GM12878 (cell line): ENCODE data around the gene ITPRIP. TPM values are rescaled to one million over a fixed set of nuclear protein-coding genes. Genes with fewer than 3 reads are reported as not detected.

ENCODE experiments used
- ATAC-seq: fragments of 200-7000 bp; cut with Tn5 transposase; 3 replicates; pipeline ENCODE4 v1.9.1; 2020; ENCODE audit warnings: mild to moderate bottlenecking, moderate library complexity
- BruUV-seq: library from RNA; stranded (reverse); fragments of 400-500 nt; replicated peaks from 2 replicates; lab custom pipeline; 2021; lab: Mats Ljungman, UMichigan
- CTCF ChIA-PET: fragments of 300-600 bp; sonication (Branson Sonifier 250); formaldehyde crosslinking; extraction: SDS; loops from one replicate; lab custom pipeline; 2021; ENCODE audit warnings: inconsistent platforms; lab: Yijun Ruan, JAX
- POLR2A ChIA-PET: fragments of 350-600 bp; formaldehyde crosslinking; extraction: SDS; loops from one replicate; lab custom pipeline; 2021; ENCODE audit warnings: inconsistent platforms; lab: Charles Lee
- RAD21 ChIA-PET: fragments of 300-600 bp; sonication (Branson Sonifier 250); formaldehyde crosslinking; loops from one replicate; lab custom pipeline; 2023; ENCODE audit warnings: antibody characterized with exemption; ENCODE audit not compliant: unreplicated experiment; lab: Charles Lee
- SMC1A ChIA-PET: fragments of 300-600 bp; sonication (Branson Sonifier 250); formaldehyde crosslinking; loops from one replicate; lab custom pipeline; 2023; ENCODE audit not compliant: unreplicated experiment, uncharacterized antibody; lab: Charles Lee
- DNase-seq: peaks from one replicate; pipeline ENCODE4 v3.0.0-alpha.2; 2011; ENCODE audit warnings: low read depth, low spot score
- FAIRE-seq: peaks from 3 replicates; lab custom pipeline; 2011; peaks lifted over from hg19 to GRCh38; lab: Jason Lieb, UNC
- H2AFZ ChIP-seq: 2 replicates; pipeline ENCODE4 v1.6.0; 2011; ENCODE audit warnings: low read depth, low read length, control low read depth; ENCODE audit not compliant: control insufficient read depth
- H3K27ac ChIP-seq: 2 replicates; pipeline ENCODE4 v1.5.1; 2011; ENCODE audit warnings: control low read depth; ENCODE audit not compliant: control insufficient read depth, insufficient read depth
- H3K27me3 ChIP-seq, 2 experiments: replicated peaks in 1 of 2; 2 replicates each; pipeline versions ENCODE4 v1.6.0 to v1.6.1; 2011; ENCODE audit warnings: low read length in 1 of 2; ENCODE audit not compliant: control insufficient read depth in 2 of 2, insufficient read depth in 2 of 2
- H3K36me3 ChIP-seq, 2 experiments: 2 replicates each; pipeline ENCODE4 v1.5.1; 2011; ENCODE audit warnings: low read length in 1 of 2; ENCODE audit not compliant: control insufficient read depth in 2 of 2, insufficient read depth in 2 of 2
- H3K4me1 ChIP-seq: 2 replicates; pipeline ENCODE4 v1.6.1; 2011; ENCODE audit warnings: mild to moderate bottlenecking, low read length, moderate library complexity, mixed read lengths; ENCODE audit not compliant: control insufficient read depth, insufficient read depth
- H3K4me2 ChIP-seq: 2 replicates; pipeline ENCODE4 v1.6.0; 2011; ENCODE audit warnings: control low read depth; ENCODE audit not compliant: control insufficient read depth, insufficient read depth
- H3K4me3 ChIP-seq: fragments of 200-600 bp; sonication (generic); 2 replicates; pipeline ENCODE4 v1.5.1; 2016
- H3K79me2 ChIP-seq: 2 replicates; pipeline ENCODE4 v1.6.0; 2011; ENCODE audit warnings: low read length; ENCODE audit not compliant: control insufficient read depth, insufficient read depth
- H3K9ac ChIP-seq: 2 replicates; pipeline ENCODE4 v1.8.0; 2011; ENCODE audit warnings: low read length, control low read depth, mixed read lengths; ENCODE audit not compliant: control insufficient read depth, insufficient read depth
- H3K9me3 ChIP-seq: replicated peaks from 3 replicates; pipeline ENCODE4 v1.5.1; 2011; ENCODE audit warnings: mild to moderate bottlenecking, low read length; ENCODE audit not compliant: control insufficient read depth, insufficient read depth
- H4K20me1 ChIP-seq: 2 replicates; pipeline ENCODE4 v1.6.0; 2011; ENCODE audit not compliant: control insufficient read depth, insufficient read depth
- CBFB ChIP-seq: IDR thresholded peaks from 2 replicates; pipeline ENCODE4 v1.6.1; 2016; ENCODE audit warnings: antibody characterized with exemption, low read depth
- CHD1 ChIP-seq: IDR thresholded peaks from 2 replicates; pipeline ENCODE4 v1.6.1; 2012; ENCODE audit warnings: low read depth, low read length, improper control_type of control experiment
- HDAC2 ChIP-seq: fragments of 200-600 bp; sonication (generic); IDR thresholded peaks from 2 replicates; pipeline ENCODE4 v1.6.1; 2017
- MTA2 ChIP-seq: fragments of 450-650 bp; IDR thresholded peaks from 2 replicates; pipeline ENCODE4 v1.6.1; 2016; ENCODE audit warnings: low read depth, mild to moderate bottlenecking, moderate library complexity
- MYB ChIP-seq: fragments of 150-350 bp; IDR thresholded peaks from 2 replicates; pipeline ENCODE4 v1.6.1; 2014; ENCODE audit warnings: mild to moderate bottlenecking, low read depth, low read length, borderline replicate concordance
- NR2C2 ChIP-seq: IDR thresholded peaks from 2 replicates; pipeline ENCODE4 v1.6.1; 2011; ENCODE audit warnings: borderline replicate concordance, low read depth; ENCODE audit not compliant: control insufficient read depth, insufficient read length
- SMC3 ChIP-seq: IDR thresholded peaks from 2 replicates; pipeline ENCODE4 v1.6.1; 2011; ENCODE audit warnings: low read length, improper control_type of control experiment, borderline replicate concordance
- TBL1XR1 ChIP-seq: IDR thresholded peaks from 2 replicates; pipeline ENCODE4 v1.6.1; 2012; ENCODE audit warnings: low read depth, low read length, improper control_type of control experiment
- ZNF207 ChIP-seq: fragments of 450-650 bp; IDR thresholded peaks from 2 replicates; pipeline ENCODE4 v1.6.1; 2014; ENCODE audit warnings: antibody characterized with exemption, mild to moderate bottlenecking, borderline replicate concordance
- ZZZ3 ChIP-seq: IDR thresholded peaks from 2 replicates; pipeline ENCODE4 v1.6.1; 2011; ENCODE audit warnings: low read depth; ENCODE audit not compliant: control insufficient read depth, insufficient read length
- WGBS: methylation state at CpG from one replicate; pipeline ENCODE4 v1.1.6; 2016; ENCODE audit warnings: low lambda C conversion rate; ENCODE audit not compliant: insufficient replicate concordance, insufficient coverage; ENCODE audit errors: missing lambda C conversion rate; 5-methylcytosine and 5-hydroxymethylcytosine counted together
- in situ Hi-C: fragments of 300-500 bp; cut with MboI; formaldehyde crosslinking; loops from 9 replicates; pipeline ENCODE4 v1.14.3; 2018; ENCODE audit warnings: mixed read lengths
- intact Hi-C: fragments of 100-400 bp; cut with micrococcal nuclease; formaldehyde crosslinking; loops from one replicate; pipeline ENCODE4 v1.14.2; 2022; ENCODE audit not compliant: unreplicated experiment
- polyA plus RNA-seq, 11 experiments: library from polyadenylated mRNA; depleted of rRNA in 4 of 11; unstranded in 6 of 11; stranded (reverse) in 5 of 11; fragments of >200 nt; fragmentation: Nextera tagmentation in 4 of 11; fragmentation: Illumina TruSeq in 1 of 11; extraction: Ambion mirVana in 4 of 11; extraction: Trizol in 1 of 11; gene quantifications; 1 replicate in 1 of 11; 2 replicates in 10 of 11; pipeline versions ENCODE4 v1.2.1 to v1.2.3, GENCODE V29; 2011 to 2016; ENCODE audit warnings: inconsistent platforms in 2 of 11, missing spikeins in 2 of 11, low read depth in 1 of 11
- total RNA-seq, 4 experiments: library from RNA; depleted of rRNA in 3 of 4; stranded (reverse); fragments of >200 nt in 3 of 4; fragmentation: Illumina TruSeq in 1 of 4; extraction: Trizol in 1 of 4; gene quantifications; 2 replicates each; pipeline versions ENCODE4 v1.2.1 to v1.2.3, GENCODE V29; 2013 to 2021
- TF ChIP-seq, protein P1 (sequence below), 3 experiments: IDR thresholded peaks in 2 of 3; conservative IDR thresholded peaks in 1 of 3; 2 replicates each; pipeline ENCODE4 v1.5.1; 2011; ENCODE audit warnings: low read depth in 3 of 3, low read length in 3 of 3, mild to moderate bottlenecking in 3 of 3, control low read depth in 2 of 3, moderate library complexity in 2 of 3, inconsistent platforms in 1 of 3, mixed read lengths in 1 of 3; ENCODE audit not compliant: control insufficient read depth in 2 of 3, insufficient read depth in 1 of 3; ENCODE audit errors: extremely low read depth in 1 of 3
- TF ChIP-seq, protein P2 (sequence below): IDR thresholded peaks from 2 replicates; pipeline ENCODE4 v1.6.1; 2011; ENCODE audit warnings: borderline replicate concordance, low read depth, mild to moderate bottlenecking, moderate library complexity, mixed read lengths, low read length; ENCODE audit not compliant: insufficient read depth; ENCODE audit errors: extremely low read length
- TF ChIP-seq, protein P3 (sequence below): fragments of 450-650 bp; formaldehyde crosslinking; IDR thresholded peaks from 2 replicates; pipeline ENCODE4 v1.4.0; 2020; ENCODE audit warnings: mild to moderate bottlenecking, moderate library complexity

The ITPRIP gene
- total and polyA plus RNA-seq, 10 of the 15 experiments (the other 5 are each of a cell fraction or from before 2014, with no cell fraction given), result 0.82 to 10.4 (median 5.9) TPM

DNA sequence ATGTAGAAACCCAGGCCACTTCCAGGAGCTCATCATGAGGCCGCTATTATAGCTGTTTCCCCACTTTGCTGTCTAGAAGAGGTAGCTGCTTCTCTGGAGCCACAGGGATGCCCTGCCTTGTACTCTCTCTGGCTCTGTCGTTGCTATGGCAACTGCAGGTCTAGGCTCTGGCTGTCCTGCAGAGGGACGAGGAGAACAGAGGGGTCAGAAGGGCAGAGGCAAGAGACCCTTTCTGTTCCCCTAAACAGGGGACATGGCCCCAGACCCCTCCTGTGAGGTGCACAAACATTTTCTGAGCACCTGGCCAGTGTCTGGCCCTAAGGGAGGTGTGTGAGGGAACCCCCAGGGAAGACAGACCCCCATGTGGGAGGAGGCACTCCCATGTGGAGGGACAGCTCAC is 31.4 kb downstream of the ITPRIP start:
- ATAC-seq (no peak), DNase-seq (no peak), FAIRE-seq (no peak)
- Histone ChIP-seq H3K4me2 (no peak overlapping the region), H3K79me2 (no peaks in the 10 kb centered on the region), H3K4me3 (no peak overlapping the region), H3K27ac (no peak overlapping the region), H2AFZ (no peak overlapping the region), H3K9me3 (no peaks in the 10 kb centered on the region; the same call in 2 of the 3 replicates), H3K9ac (no peak overlapping the region), H3K4me1 (peaks cover 26% of the 10 kb centered on the region), H3K36me3 (peaks cover 0 to 5% of the 10 kb centered on the region in 2 experiments; a peak in 2 of 4 replicates), H3K27me3 (no peaks in the 10 kb centered on the region), H4K20me1 (no peaks in the 10 kb centered on the region)
- no TSS peak for BruUV-seq
- RAD21 ChIA-PET, result interaction anchor here (0.6 to 9.0 kb wide), 6 partner anchors 12 to 45 kb away, joined by 3 to 137 read pairs (median 13); partner anchors contain the start of genes CFAP58 and ITPRIP
- intact Hi-C loops (no loop called here), in situ Hi-C loops (no loop called here)
- CTCF ChIA-PET, result interaction anchor here (1.0 to 13.3 kb wide), 16 partner anchors 8 to 420 kb away, joined by 3 to 419 read pairs (median 10); partner anchors contain the start of genes CFAP58 and ITPRIP
- SMC1A ChIA-PET, result interaction anchor here (0.8 to 7.3 kb wide), 10 partner anchors 8 to 43 kb away, joined by 3 to 187 read pairs (median 7); partner anchors contain the start of genes CFAP58 and ITPRIP
- POLR2A ChIA-PET, result interaction anchor here (0.9 to 2.3 kb wide), 4 partner anchors 35 to 47 kb away, joined by 3 to 7 read pairs (median 6); partner anchors contain the start of gene CFAP58
- TF ChIP-seq, protein P1, sequence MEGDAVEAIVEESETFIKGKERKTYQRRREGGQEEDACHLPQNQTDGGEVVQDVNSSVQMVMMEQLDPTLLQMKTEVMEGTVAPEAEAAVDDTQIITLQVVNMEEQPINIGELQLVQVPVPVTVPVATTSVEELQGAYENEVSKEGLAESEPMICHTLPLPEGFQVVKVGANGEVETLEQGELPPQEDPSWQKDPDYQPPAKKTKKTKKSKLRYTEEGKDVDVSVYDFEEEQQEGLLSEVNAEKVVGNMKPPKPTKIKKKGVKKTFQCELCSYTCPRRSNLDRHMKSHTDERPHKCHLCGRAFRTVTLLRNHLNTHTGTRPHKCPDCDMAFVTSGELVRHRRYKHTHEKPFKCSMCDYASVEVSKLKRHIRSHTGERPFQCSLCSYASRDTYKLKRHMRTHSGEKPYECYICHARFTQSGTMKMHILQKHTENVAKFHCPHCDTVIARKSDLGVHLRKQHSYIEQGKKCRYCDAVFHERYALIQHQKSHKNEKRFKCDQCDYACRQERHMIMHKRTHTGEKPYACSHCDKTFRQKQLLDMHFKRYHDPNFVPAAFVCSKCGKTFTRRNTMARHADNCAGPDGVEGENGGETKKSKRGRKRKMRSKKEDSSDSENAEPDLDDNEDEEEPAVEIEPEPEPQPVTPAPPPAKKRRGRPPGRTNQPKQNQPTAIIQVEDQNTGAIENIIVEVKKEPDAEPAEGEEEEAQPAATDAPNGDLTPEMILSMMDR (IDR thresholded peaks at IDR 0.05 in 2 of 3, conservative IDR thresholded peaks at IDR 0.05 in 1 of 3; ENCODE audit: control insufficient read depth in 2 of 3, extremely low read depth in 1 of 3, insufficient read depth in 1 of 3, low read depth in 3 of 3, low read length in 3 of 3), result no peak
- TF ChIP-seq, protein P2, sequence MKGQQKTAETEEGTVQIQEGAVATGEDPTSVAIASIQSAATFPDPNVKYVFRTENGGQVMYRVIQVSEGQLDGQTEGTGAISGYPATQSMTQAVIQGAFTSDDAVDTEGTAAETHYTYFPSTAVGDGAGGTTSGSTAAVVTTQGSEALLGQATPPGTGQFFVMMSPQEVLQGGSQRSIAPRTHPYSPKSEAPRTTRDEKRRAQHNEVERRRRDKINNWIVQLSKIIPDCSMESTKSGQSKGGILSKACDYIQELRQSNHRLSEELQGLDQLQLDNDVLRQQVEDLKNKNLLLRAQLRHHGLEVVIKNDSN, result no peak
- TF ChIP-seq NR2C2 (no peak), ZZZ3 (no peak), HDAC2 (no peak), MYB (no peak), MTA2 (no peak), CBFB (no peak), SMC3 (no peak), TBL1XR1 (no peak), ZNF207 (no peak), CHD1 (no peak)
- TF ChIP-seq, protein P3, sequence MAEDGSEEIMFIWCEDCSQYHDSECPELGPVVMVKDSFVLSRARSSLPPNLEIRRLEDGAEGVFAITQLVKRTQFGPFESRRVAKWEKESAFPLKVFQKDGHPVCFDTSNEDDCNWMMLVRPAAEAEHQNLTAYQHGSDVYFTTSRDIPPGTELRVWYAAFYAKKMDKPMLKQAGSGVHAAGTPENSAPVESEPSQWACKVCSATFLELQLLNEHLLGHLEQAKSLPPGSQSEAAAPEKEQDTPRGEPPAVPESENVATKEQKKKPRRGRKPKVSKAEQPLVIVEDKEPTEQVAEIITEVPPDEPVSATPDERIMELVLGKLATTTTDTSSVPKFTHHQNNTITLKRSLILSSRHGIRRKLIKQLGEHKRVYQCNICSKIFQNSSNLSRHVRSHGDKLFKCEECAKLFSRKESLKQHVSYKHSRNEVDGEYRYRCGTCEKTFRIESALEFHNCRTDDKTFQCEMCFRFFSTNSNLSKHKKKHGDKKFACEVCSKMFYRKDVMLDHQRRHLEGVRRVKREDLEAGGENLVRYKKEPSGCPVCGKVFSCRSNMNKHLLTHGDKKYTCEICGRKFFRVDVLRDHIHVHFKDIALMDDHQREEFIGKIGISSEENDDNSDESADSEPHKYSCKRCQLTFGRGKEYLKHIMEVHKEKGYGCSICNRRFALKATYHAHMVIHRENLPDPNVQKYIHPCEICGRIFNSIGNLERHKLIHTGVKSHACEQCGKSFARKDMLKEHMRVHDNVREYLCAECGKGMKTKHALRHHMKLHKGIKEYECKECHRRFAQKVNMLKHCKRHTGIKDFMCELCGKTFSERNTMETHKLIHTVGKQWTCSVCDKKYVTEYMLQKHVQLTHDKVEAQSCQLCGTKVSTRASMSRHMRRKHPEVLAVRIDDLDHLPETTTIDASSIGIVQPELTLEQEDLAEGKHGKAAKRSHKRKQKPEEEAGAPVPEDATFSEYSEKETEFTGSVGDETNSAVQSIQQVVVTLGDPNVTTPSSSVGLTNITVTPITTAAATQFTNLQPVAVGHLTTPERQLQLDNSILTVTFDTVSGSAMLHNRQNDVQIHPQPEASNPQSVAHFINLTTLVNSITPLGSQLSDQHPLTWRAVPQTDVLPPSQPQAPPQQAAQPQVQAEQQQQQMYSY (CRISPR knock-in tag), result no peak
- WGBS, result 42% methylated on average over 3 of the region's 3 CpGs
